SK-N-SH (cell line): Measurements from ENCODE around the gene RFX1. TPM values are rescaled to one million over a fixed set of nuclear protein-coding genes. Genes with fewer than 3 reads are reported as not detected.

Experiments
- CTCF ChIA-PET: fragments of 300-600, 350-600 bp; formaldehyde crosslinking; extraction: SDS; loops from one replicate; lab custom pipeline; 2021; lab: Yijun Ruan, JAX
- POLR2A ChIA-PET: fragments of 350-600 bp; sonication (Branson Sonifier 250); formaldehyde crosslinking; extraction: SDS; loops from one replicate; lab custom pipeline; 2020; ENCODE audit warnings: antibody characterized with exemption, inconsistent platforms; lab: Yijun Ruan, JAX
- DNase-seq: peaks from one replicate; pipeline ENCODE4 v3.0.0; 2012
- H2AFZ ChIP-seq: fragments of 200-600 bp; sonication (generic); 2 replicates; pipeline ENCODE4 v1.8.1; 2016; ENCODE audit warnings: antibody characterized with exemption, mild to moderate bottlenecking, low read depth
- H3F3A ChIP-seq: fragments of 200-600 bp; sonication (generic); replicated peaks from 2 replicates; pipeline ENCODE3; 2016; ENCODE audit warnings: antibody characterized with exemption, mild to moderate bottlenecking; ENCODE audit not compliant: insufficient read depth
- H3K27ac ChIP-seq, 2 experiments: fragments of 200-500 bp in 1 of 2; fragments of 200-600 bp in 1 of 2; sonication (Bioruptor generic) in 1 of 2; sonication (generic), shearing (Covaris generic) in 1 of 2; 2 replicates each; pipeline versions ENCODE4 v1.5.1 to v1.6.1; 2014 to 2016; ENCODE audit warnings: low read depth in 2 of 2, inconsistent platforms in 1 of 2, low read length in 1 of 2, mild to moderate bottlenecking in 1 of 2, mixed read lengths in 1 of 2
- H3K27me3 ChIP-seq: fragments of 200-600 bp; sonication (generic), shearing (Covaris generic); 2 replicates; pipeline ENCODE4 v1.6.1; 2016; ENCODE audit warnings: mixed run types; ENCODE audit not compliant: insufficient read depth
- H3K36me3 ChIP-seq, 2 experiments: fragments of 200-500 bp in 1 of 2; fragments of 200-600 bp in 1 of 2; sonication (Bioruptor generic) in 1 of 2; sonication (generic) in 1 of 2; replicated peaks in 1 of 2; 2 replicates each; pipeline versions ENCODE3 to v1.5.1; 2014 to 2016; ENCODE audit warnings: low read length in 1 of 2, mild to moderate bottlenecking in 1 of 2; ENCODE audit not compliant: insufficient read depth in 2 of 2, control insufficient read depth in 1 of 2
- H3K4me1 ChIP-seq, 2 experiments: fragments of 200-500 bp in 1 of 2; fragments of 200-600 bp in 1 of 2; sonication (Bioruptor generic) in 1 of 2; sonication (generic), shearing (Covaris generic) in 1 of 2; 2 replicates each; pipeline versions ENCODE4 v1.5.1 to v1.6.1; 2014 to 2016; ENCODE audit warnings: low read depth in 1 of 2, low read length in 1 of 2, mixed run types in 1 of 2; ENCODE audit not compliant: insufficient read depth in 2 of 2, control insufficient read depth in 1 of 2
- H3K4me2 ChIP-seq: fragments of 200-600 bp; sonication (generic), shearing (Covaris generic); 2 replicates; pipeline ENCODE4 v1.6.1; 2017; ENCODE audit warnings: mixed run types
- H3K4me3 ChIP-seq, 2 experiments: fragments of 200-500 bp in 1 of 2; fragments of 200-600 bp in 1 of 2; sonication (Bioruptor generic) in 1 of 2; sonication (generic), shearing (Covaris generic) in 1 of 2; 2 replicates each; pipeline versions ENCODE4 v1.5.1 to v1.8.1; 2014 to 2016; ENCODE audit warnings: low read depth in 2 of 2, inconsistent platforms in 1 of 2, low read length in 1 of 2, mild to moderate bottlenecking in 1 of 2, mixed read lengths in 1 of 2, moderate library complexity in 1 of 2
- H3K79me2 ChIP-seq: fragments of 200-600 bp; sonication (generic); 2 replicates; pipeline ENCODE4 v1.8.1; 2017; ENCODE audit warnings: mild to moderate bottlenecking; ENCODE audit not compliant: insufficient read depth
- H3K9ac ChIP-seq: fragments of 200-600 bp; sonication (generic); 2 replicates; pipeline ENCODE4 v1.6.1; 2017; ENCODE audit warnings: mixed run types
- H3K9me2 ChIP-seq: fragments of 200-600 bp; sonication (generic); 2 replicates; pipeline ENCODE4 v1.6.1; 2017; ENCODE audit warnings: mixed run types
- H3K9me3 ChIP-seq: fragments of 200-600 bp; sonication (generic); 2 replicates; pipeline ENCODE4 v1.6.1; 2017; ENCODE audit warnings: mixed run types, mild to moderate bottlenecking, moderate library complexity
- H4K20me1 ChIP-seq: fragments of 200-600 bp; sonication (generic); 2 replicates; pipeline ENCODE4 v1.6.1; 2017; ENCODE audit warnings: mild to moderate bottlenecking, mixed run types; ENCODE audit not compliant: insufficient read depth
- EZH2phosphoT487 ChIP-seq: fragments of 200-600 bp; sonication (generic); IDR thresholded peaks from 2 replicates; pipeline ENCODE4 v1.6.1; 2017; ENCODE audit warnings: low read depth, mixed run types, mild to moderate bottlenecking, antibody characterized with exemption, moderate library complexity, borderline replicate concordance
- FOSL2 ChIP-seq: IDR thresholded peaks from 2 replicates; pipeline ENCODE4 v1.4.0; 2012; ENCODE audit warnings: low read depth, mild to moderate bottlenecking, moderate library complexity, borderline replicate concordance
- FOXJ3 ChIP-seq: sonication (generic); formaldehyde crosslinking; IDR thresholded peaks from 2 replicates; pipeline ENCODE4 v1.5.1; 2020; ENCODE audit warnings: mild to moderate bottlenecking, missing genetic modification reagents
- FOXM1 ChIP-seq: IDR thresholded peaks from 2 replicates; pipeline ENCODE4 v1.4.0; 2012; ENCODE audit warnings: low read depth, mild to moderate bottlenecking
- GABPA ChIP-seq: IDR thresholded peaks from 2 replicates; pipeline ENCODE4 v1.4.0; 2012; ENCODE audit warnings: low read depth, mild to moderate bottlenecking
- JUND ChIP-seq: IDR thresholded peaks from 2 replicates; pipeline ENCODE4 v1.4.0; 2012
- MXI1 ChIP-seq: IDR thresholded peaks from 2 replicates; pipeline ENCODE4 v1.6.1; 2012; ENCODE audit warnings: mild to moderate bottlenecking, low read depth, low read length, improper control_type of control experiment
- RAD21 ChIP-seq: IDR thresholded peaks from 2 replicates; pipeline ENCODE4 v1.6.1; 2012; ENCODE audit warnings: mild to moderate bottlenecking, low read length
- RFX5 ChIP-seq: IDR thresholded peaks from 2 replicates; pipeline ENCODE4 v1.6.1; 2012; ENCODE audit warnings: mild to moderate bottlenecking, improper control_type of control experiment, low read length
- SMC3 ChIP-seq: IDR thresholded peaks from 2 replicates; pipeline ENCODE4 v1.6.1; 2012; ENCODE audit warnings: low read depth, low read length, improper control_type of control experiment
- TAF1 ChIP-seq: IDR thresholded peaks from 2 replicates; pipeline ENCODE4 v1.6.1; 2012; ENCODE audit warnings: low read depth, mild to moderate bottlenecking, low read length, moderate library complexity, borderline replicate concordance
- TEAD4 ChIP-seq: IDR thresholded peaks from 2 replicates; pipeline ENCODE4 v1.4.0; 2012; ENCODE audit warnings: mild to moderate bottlenecking, borderline replicate concordance; ENCODE audit not compliant: insufficient read depth
- USF1 ChIP-seq: IDR thresholded peaks from 2 replicates; pipeline ENCODE4 v1.4.0; 2012; ENCODE audit warnings: low read depth, borderline replicate concordance
- YY1 ChIP-seq: IDR thresholded peaks from 2 replicates; pipeline ENCODE4 v1.4.0; 2012; ENCODE audit warnings: low read depth, mild to moderate bottlenecking
- WGBS: methylation state at CpG from one replicate; pipeline ENCODE4 v1.1.6; 2017; ENCODE audit warnings: low lambda C conversion rate; 5-methylcytosine and 5-hydroxymethylcytosine counted together
- polyA plus RNA-seq, 3 experiments: library from polyadenylated mRNA; depleted of rRNA; stranded (reverse); fragments of >200 nt; gene quantifications; 2 replicates each; pipeline ENCODE4 v1.2.3, GENCODE V29; 2012
- TF ChIP-seq, protein P1 (sequence below): IDR thresholded peaks from 2 replicates; pipeline ENCODE4 v1.4.0; 2012; ENCODE audit warnings: low read depth, borderline replicate concordance

The RFX1 gene
- polyA plus RNA-seq, 1 of the 3 experiments (the other 2 are of a cell fraction) = 1.5 TPM

DNA sequence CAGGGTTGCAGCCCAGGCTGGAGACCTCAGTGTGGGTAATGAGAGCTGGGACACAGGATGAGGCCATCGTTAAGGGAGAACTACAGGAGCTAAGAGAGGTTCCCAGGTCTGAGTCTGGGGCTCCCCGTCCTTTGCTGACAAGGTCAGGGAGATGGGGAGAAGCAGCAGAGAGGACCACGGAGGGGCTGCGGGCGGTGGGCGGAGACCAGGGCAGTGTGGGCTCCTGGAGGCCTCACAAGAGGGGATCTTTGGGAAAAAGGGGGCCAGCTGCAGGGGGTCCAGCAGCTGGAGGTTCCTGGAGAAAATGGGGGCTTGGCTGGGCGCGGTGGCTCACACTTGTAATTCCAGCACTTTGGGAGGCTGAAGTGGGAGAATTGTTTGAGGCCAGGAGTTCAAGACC lies 16.0 kb downstream of the RFX1 start:
- no peak for DNase-seq
- H3K4me1 ChIP-seq = peaks cover 16 to 33% of the 10 kb centered on the region in 2 experiments; a peak in 3 of 4 replicates
- no peaks in the 10 kb centered on the region for H4K20me1 ChIP-seq
- H3K9ac ChIP-seq = no peak overlapping the region
- 97% methylated on average over 8 of the region's 8 CpGs for WGBS
- no peaks in the 10 kb centered on the region for H3K79me2 ChIP-seq
- H3K27me3 ChIP-seq = no peaks in the 10 kb centered on the region
- ChIA-PET POLR2A (no interaction called here), CTCF (interaction anchor here (1.7 kb wide), 1 partner anchor 12 kb away, joined by 5 read pairs; no protein-coding TSS in a partner anchor)
- H3K36me3 ChIP-seq = no peaks in the 10 kb centered on the region
- no peak overlapping the region for H3K4me2 ChIP-seq
- no peak overlapping the region for H3K27ac ChIP-seq
- H3K9me2 ChIP-seq = no peaks in the 10 kb centered on the region
- TF ChIP-seq TAF1 = no peak
- no peak for TF ChIP-seq RFX5
- H3K4me3 ChIP-seq = no peak overlapping the region
- H3F3A ChIP-seq = peaks cover 13% of the 10 kb centered on the region
- no peak overlapping the region for H2AFZ ChIP-seq
- H3K9me3 ChIP-seq = no peaks in the 10 kb centered on the region

DNA sequence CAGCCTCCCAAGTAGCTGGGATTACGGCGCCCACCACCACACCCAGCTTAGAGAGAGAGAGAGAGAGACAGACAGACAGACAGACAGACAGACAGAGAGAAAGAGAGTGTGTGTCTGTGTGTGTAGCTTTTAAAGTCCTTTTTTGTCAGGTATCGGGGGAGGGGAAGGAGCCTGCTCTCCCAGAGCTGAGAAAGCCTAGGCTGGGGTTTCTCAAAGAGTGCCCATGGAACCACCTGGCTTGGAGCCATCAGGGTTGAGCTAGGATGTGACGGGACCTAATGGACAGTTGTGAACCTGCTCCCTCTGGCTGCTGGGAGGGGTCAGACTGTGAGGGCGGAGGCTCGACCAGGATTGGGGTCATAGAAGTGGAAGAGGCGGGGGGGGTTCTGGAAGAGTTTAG lies 16.6 kb downstream of the RFX1 start:
- H3K36me3 ChIP-seq = no peaks in the 10 kb centered on the region
- H3K27ac ChIP-seq = no peak overlapping the region
- H3K4me2 ChIP-seq = no peak overlapping the region
- no peaks in the 10 kb centered on the region for H3K9me2 ChIP-seq
- no peaks in the 10 kb centered on the region for H4K20me1 ChIP-seq
- no peaks in the 10 kb centered on the region for H3K79me2 ChIP-seq
- no peaks in the 10 kb centered on the region for H3K27me3 ChIP-seq
- peaks cover 16 to 32% of the 10 kb centered on the region in 2 experiments; a peak in 3 of 4 replicates for H3K4me1 ChIP-seq
- DNase-seq = no peak
- peaks cover 13% of the 10 kb centered on the region for H3F3A ChIP-seq
- CTCF ChIA-PET = interaction anchor here (1.7 kb wide), 1 partner anchor 12 kb away, joined by 5 read pairs; no protein-coding TSS in a partner anchor
- H3K9me3 ChIP-seq = no peaks in the 10 kb centered on the region
- H3K9ac ChIP-seq = no peak overlapping the region
- 92% methylated on average over 7 of the region's 7 CpGs for WGBS
- no peak overlapping the region for H2AFZ ChIP-seq
- POLR2A ChIA-PET = no interaction called here
- H3K4me3 ChIP-seq = no peak overlapping the region
- TF ChIP-seq, protein P1, sequence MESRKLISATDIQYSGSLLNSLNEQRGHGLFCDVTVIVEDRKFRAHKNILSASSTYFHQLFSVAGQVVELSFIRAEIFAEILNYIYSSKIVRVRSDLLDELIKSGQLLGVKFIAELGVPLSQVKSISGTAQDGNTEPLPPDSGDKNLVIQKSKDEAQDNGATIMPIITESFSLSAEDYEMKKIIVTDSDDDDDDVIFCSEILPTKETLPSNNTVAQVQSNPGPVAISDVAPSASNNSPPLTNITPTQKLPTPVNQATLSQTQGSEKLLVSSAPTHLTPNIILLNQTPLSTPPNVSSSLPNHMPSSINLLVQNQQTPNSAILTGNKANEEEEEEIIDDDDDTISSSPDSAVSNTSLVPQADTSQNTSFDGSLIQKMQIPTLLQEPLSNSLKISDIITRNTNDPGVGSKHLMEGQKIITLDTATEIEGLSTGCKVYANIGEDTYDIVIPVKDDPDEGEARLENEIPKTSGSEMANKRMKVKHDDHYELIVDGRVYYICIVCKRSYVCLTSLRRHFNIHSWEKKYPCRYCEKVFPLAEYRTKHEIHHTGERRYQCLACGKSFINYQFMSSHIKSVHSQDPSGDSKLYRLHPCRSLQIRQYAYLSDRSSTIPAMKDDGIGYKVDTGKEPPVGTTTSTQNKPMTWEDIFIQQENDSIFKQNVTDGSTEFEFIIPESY = no peak
- no peak for TF ChIP-seq TEAD4
- TF ChIP-seq FOXJ3 (CRISPR knock-in tag) = no peak
- TF ChIP-seq FOSL2 = no peak
- no peak for TF ChIP-seq USF1
- TF ChIP-seq JUND = no peak
- TF ChIP-seq RAD21 = no peak
- no peak for TF ChIP-seq EZH2phosphoT487
- no peak for TF ChIP-seq MXI1
- TF ChIP-seq SMC3 = no peak
- TF ChIP-seq FOXM1 = no peak
- no peak for TF ChIP-seq GABPA
- TF ChIP-seq YY1 = no peak
